Measurements from ENCODE around the gene SLCO2A1.

- TF ChIP-seq, protein P1, sequence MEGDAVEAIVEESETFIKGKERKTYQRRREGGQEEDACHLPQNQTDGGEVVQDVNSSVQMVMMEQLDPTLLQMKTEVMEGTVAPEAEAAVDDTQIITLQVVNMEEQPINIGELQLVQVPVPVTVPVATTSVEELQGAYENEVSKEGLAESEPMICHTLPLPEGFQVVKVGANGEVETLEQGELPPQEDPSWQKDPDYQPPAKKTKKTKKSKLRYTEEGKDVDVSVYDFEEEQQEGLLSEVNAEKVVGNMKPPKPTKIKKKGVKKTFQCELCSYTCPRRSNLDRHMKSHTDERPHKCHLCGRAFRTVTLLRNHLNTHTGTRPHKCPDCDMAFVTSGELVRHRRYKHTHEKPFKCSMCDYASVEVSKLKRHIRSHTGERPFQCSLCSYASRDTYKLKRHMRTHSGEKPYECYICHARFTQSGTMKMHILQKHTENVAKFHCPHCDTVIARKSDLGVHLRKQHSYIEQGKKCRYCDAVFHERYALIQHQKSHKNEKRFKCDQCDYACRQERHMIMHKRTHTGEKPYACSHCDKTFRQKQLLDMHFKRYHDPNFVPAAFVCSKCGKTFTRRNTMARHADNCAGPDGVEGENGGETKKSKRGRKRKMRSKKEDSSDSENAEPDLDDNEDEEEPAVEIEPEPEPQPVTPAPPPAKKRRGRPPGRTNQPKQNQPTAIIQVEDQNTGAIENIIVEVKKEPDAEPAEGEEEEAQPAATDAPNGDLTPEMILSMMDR (IDR thresholded peaks at IDR 0.05; ENCODE audit: insufficient read depth, low read length, poor library complexity, severe bottlenecking): no peak
- TF ChIP-seq EZH2phosphoT487 (conservative IDR thresholded peaks at IDR 0.05; ENCODE audit: low read length): no peak
Observed at GRCh38 chr3:133905376-133905775, 124.3 kb downstream of the SLCO2A1 start.

Measured in SU-DHL-6 (cell line).